HG03378 (cell line): Measurements from ENCODE around the gene IL15.
"Not testable (repeated sequence)": the region's sequence is repeated elsewhere in the genome, so short reads cannot be mapped to it uniquely, and the experiment has no call there.

Experiments used
- ATAC-seq: cut with Tn5 transposase; IDR thresholded peaks from one replicate; pipeline ENCODE4 v1.9.1; 2021; ENCODE audit warnings: mild to moderate bottlenecking, moderate library complexity; ENCODE audit not compliant: unreplicated experiment

IL15 gene

DNA sequence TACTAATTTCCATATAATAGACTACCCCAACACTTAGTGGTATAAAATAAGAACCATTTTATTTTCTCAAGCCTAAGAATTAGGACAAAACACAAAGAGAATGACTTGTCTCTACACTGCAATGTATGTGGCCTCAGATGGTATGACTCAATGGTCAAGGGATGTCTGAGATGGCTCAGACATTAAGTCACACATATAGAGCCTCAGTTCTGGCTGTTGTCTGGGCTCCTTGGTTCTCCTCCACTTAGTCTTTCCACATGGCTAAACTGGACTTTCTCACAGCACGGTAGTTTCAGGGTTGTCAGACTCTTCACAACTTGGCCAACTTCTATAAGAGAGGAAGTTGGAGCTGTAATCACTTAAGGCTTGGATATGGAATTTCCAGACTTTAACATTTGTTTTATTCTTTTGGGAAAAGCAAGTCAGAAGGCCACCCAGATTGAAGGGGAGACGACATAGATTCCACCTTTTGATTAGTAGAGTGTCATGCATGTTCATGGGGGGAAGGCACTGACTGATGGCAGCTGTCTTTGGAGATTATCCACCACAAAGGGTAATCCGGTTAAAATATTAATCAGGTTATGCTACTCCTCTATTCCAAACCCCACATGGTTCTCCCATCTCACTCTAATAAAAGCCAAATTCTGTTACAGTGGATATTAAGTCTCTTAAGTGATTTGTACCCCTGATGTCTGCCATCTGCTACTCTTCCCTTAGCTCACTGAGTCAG, 9.4 kb downstream of the IL15 start:
- ATAC-seq: peak; percentile 32

- no peak for ATAC-seq
Measured at GRCh38 chr4:141646969-141647368, 10.6 kb downstream of the IL15 start.

DNA sequence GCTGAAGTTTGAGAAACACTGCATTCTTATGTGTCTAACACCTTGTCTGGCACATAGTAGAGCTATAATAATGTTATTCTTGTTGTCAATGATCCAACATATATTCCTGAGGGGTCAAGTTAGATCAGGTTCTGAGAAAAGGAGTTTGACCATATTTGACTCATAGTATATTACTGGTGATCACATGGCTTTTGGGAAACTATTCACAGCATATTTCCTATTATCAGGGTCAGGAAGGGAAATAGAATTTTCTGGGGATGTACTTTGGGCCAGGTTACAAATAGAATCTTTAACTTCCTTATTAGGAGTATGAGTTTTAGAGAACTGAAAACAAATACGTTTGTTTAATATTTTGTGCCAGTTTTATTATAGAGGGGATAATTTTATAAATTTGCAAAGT, 11.6 kb downstream of the IL15 start:
- no peak for ATAC-seq

DNA sequence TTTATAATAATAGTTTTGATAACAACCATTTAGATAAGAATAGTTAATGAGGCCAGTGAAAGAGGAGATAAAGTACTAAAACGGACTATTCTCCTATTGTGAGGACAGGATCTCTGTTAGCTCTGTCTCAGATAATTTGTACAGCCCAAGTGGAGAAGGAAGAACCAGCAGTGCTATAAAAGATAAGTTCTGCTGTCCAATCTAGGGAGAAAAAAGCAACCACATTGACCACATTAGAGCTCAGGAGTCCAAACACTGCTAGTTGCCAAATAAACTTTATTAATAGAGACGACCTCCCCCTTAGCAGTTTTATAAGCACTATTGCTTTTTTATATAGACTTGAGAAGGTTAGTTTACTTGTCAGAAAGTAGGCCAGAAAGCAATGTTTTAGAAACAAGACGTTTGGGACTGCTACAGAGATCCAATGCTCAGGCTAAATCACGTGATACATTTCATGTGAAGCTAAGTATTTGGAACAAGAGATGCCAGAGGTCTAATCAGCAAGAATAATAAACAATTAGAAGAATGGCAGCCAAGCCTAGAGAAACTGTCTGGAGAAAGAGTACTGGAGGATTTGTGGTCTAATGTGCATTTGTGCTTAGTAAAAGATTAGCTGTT, 15.9 kb downstream of the IL15 start:
- ATAC-seq: no peak

DNA sequence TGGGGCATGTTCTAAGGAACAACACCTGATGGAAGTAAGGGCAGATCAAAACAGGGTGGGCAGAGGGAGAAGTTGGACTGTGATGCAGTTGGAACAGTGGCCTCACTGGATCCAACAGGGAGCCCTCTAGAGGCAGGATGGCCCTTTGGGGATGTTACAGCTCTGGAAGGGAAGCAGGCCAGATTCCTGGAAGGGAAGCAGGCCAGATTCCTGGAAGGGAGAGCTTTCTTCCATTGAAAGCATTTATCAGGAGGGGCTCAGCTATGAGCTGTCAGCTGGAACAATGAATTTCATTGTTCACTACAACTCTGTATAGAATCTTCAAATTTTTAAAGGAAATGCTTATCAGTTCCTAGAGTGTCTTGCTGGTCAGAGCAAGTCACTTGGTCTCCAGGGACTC, 17.7 kb downstream of the IL15 start:
- ATAC-seq: no peak

DNA sequence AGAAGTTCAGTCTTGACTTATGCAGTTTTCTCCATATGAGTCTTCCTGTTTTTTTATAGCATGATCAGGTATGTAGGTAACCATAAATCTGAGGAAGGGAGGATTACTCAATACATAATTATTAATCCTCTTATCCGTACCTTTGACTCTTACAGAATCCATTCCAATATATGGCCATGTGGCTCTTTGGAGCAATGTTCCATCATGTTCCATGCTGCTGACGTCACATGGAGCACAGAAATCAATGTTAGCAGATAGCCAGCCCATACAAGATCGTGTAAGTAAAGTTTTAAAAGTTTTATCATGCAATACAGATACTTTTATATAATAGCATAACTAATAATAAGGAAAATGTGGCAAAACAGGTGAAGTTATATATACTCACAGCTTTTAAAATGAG, 19.6 kb downstream of the IL15 start:
- no peak for ATAC-seq

- ATAC-seq: peak; percentile 17
Measured at GRCh38 chr4:141657550-141658250, 21.3 kb downstream of the IL15 start.

GRCh38 chr4:141658309-141658708, 21.9 kb downstream of the IL15 start:
- peak; percentile 53 for ATAC-seq

DNA sequence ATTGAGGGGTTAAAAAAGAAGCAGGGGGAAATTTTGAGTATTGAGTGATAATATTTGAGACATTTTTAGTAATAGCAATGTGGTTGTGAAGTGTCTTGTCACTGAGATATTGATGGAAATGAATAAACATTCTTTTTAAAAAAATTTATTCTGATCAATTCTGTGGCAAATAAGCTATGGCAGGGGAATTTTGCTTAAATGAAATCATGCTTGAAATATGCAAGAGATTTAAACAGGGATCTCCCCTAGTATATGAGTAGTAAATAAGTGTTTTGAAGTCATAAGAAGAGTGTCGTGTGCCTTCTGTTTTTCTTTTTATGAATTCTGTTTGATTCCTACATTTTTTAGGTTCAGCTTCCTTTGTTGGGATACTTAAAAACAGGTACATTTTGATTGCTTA, 23.2 kb downstream of the IL15 start:
- ATAC-seq: no peak

GRCh38 chr4:141660880-141661279, 24.5 kb downstream of the IL15 start:
- no peak for ATAC-seq

DNA sequence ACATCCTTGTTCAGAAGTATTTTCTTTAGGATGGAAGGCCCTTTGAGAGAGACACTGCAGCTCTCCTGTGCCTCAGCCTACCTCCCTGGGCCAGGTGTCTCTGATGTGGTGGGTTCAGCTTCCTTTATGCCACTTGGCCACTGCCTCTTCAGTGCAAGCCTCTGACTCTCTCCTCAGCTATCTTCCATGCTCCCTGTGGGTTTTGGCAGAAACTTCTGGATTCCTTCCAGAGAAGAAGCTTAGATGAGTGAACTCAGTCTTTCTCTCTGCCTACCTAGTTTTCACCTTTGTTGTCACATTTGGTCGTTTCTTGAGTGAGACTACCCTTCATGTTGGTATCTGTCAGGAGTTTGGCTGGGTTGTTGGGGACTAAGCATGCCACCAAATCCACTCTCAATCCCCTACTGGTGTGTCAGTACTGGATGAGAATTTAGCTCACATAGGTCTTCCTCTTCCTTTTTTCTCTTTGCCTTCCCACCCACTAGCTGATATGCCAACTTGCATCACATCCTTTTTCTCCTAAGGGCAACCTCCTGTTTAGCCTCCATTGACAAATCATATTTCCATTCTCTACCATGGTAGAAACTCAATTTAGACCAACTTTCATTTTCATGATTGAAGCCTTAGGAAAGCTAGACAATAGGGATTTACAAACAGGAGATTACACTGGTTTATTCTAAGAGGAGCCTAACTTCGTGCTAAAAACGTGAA, 32.0 kb downstream of the IL15 start:
- ATAC-seq: no peak

DNA sequence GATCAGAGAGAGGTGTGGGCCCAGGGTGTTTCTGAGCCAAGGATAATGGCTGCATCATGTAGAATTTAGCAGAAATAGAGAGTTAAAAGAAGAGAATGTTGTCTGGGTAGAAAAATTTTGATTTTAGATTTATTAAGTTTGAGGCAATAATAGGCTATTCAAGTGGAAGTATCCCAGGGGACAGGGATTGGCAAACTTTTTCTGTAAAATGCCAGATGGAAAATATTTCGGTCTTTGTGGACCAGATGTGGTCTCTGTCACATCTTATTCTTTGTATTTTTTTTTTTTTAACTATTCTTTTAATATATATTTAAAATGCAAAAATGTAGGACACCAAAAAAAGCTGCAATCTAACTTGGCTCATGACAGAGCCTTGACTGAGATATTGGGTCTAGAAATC, 33.1 kb downstream of the IL15 start:
- ATAC-seq: no peak

- no peak for ATAC-seq
Measured at GRCh38 chr4:141675384-141675783, 39.0 kb downstream of the IL15 start.

DNA sequence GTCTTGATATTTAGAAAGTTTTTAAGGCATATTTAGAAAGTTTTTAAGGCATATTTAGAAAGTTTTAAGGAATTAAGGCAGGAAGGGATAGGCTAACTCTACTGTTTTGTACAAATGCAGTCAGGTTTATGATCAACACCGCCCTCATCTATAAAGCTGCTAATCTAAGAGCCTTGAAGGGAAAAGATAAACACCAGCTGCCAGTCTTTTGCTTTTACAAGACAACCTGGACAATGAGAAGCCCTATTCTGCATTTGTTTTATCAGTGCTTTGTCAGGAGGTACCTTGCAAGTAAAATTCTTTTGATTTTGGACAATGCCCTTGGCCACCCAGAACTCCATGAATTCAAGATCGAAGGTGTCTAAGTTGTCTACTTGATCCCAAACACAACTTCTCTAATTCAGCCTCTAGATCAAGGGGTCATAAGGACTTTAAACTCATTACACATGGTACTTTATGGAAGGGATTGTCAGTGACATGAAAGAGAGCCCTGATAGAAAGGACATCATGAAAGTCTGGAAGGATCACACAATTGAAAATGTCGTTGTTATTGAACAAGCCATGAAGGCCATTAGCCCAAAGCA, 39.8 kb downstream of the IL15 start:
- no peak for ATAC-seq

- no peak for ATAC-seq
Measured at GRCh38 chr4:141680060-141680459, 43.7 kb downstream of the IL15 start.

DNA sequence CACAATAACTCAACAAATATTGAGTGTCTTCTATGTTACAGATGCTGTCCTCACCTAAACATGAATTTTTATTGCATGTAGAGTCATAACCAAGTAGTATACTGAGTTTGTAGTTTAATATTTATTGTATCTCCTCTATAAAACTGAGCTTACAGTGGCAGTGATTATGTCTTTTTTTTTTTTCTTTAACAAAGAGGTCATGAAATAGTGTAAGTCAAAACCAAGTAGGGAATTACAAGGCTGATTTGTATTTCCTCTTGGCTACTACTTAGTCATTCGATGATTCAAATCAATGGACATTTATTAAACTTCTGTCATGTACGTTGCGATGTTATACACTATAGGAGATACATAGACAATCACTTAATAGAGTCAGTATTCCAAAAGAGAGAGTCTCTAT, 48.4 kb downstream of the IL15 start:
- no peak for ATAC-seq

DNA sequence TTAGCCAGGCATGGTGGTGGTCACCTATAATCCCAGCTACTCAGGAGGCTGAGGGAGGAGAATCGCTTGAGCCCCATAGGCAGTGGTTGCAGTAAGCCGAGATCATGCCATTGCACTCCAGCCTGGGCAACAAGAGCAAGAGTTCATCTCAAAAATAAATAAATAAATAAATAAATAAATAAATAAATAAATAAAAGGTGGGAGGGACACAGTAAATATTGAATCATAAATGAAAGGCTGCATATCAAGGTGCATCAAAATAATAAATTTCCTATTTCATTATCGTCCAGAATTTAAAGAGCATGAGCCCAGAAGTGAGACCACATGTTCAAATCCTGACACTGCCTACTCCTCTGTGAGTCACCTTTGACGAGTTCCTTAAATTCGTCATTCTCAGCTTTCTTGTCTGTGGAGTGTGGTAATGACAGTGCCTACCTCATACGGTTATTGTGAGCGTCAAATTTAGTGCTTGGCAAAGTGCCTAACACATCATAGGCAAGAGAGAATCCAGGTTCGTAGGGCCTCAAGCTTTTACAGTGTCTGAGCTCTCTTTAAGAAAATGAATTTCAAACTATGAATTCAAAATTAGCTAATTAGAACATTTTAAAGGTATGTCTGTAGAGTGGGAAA, 49.9 kb downstream of the IL15 start:
- ATAC-seq: no peak

DNA sequence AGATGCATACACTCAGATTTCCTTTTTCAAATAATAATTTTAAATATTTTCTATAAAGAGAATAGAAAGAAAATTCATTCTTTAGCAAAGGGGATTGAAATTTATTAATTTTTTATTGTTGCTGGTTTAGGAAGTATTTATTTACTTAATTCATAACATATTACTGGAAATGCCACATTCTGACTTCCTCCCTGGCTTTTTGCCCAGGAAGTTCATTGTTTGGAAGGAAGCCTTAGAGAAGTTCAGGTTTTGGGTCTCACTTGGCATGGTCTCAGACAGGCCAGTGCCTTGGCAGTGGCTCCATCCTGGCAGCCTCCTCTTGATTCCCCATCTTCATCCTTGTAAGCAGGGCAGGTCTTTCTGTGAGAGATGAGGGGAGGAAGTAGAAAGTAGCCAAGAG, 50.5 kb downstream of the IL15 start:
- no peak for ATAC-seq

DNA sequence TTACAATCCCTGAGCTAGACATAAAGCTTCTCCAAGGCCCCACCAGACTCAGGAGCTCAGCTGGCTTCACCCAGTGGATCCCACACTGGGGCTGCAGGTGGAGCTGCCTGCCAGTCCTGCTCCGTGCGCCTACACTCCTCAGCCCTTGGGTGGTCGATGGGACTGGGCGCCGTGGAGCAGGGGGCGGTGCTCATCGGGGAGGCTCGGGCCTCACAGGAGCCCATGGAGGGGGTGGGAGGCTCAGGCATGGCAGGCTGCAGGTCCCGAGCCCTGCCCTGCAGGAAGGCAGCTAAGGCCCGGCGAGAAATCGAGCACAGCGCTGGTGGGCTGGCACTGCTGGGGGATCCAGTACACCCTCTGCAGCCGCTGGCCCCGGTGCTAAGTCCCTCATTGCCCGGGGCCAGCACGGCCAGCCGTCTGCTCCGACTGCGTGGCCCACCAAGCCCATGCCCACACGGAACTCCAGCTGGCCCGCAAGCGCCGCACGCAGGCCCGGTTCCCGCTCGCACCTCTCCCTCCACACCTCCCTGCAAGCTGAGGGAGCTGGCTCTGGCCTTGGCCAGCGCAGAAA, 53.4 kb downstream of the IL15 start:
- ATAC-seq: not testable (repeated sequence)

- ATAC-seq: not testable (repeated sequence)
Measured at GRCh38 chr4:141691247-141691646, 54.9 kb downstream of the IL15 start.
